GM23248 (cell line): Measurements from ENCODE around the gene LHB. TPM values are rescaled to one million over a fixed set of nuclear protein-coding genes. Genes with fewer than 3 reads are reported as not detected.
"Not testable (repeated sequence)": the region's sequence is repeated elsewhere in the genome, so short reads cannot be mapped to it uniquely, and the experiment has no call there.

Source experiments
- DNase-seq: peaks from one replicate; pipeline ENCODE4 v3.0.0-alpha.2; 2015
- H2AFZ ChIP-seq: fragments of 200-600 bp; sonication (generic); 2 replicates; pipeline ENCODE4 v1.6.1; 2016; ENCODE audit warnings: antibody characterized with exemption
- H3F3A ChIP-seq: fragments of 200-600 bp; sonication (generic); 2 replicates; pipeline ENCODE4 v1.6.1; 2016; ENCODE audit warnings: mild to moderate bottlenecking, antibody characterized with exemption, mixed run types; ENCODE audit not compliant: insufficient read depth
- H3K27ac ChIP-seq: fragments of 200-600 bp; sonication (generic); 2 replicates; pipeline ENCODE4 v1.5.1; 2016; ENCODE audit warnings: mild to moderate bottlenecking
- H3K27me3 ChIP-seq: fragments of 200-600 bp; sonication (generic); replicated peaks from 2 replicates; pipeline ENCODE4 v1.6.1; 2016; ENCODE audit warnings: mild to moderate bottlenecking; ENCODE audit not compliant: insufficient read depth
- H3K36me3 ChIP-seq: fragments of 200-600 bp; sonication (generic); 2 replicates; pipeline ENCODE4 v1.6.1; 2016; ENCODE audit warnings: low read depth, mild to moderate bottlenecking
- H3K4me1 ChIP-seq: fragments of 200-600 bp; sonication (generic); 2 replicates; pipeline ENCODE4 v1.6.1; 2016; ENCODE audit warnings: mild to moderate bottlenecking; ENCODE audit not compliant: insufficient read depth
- H3K4me2 ChIP-seq: fragments of 200-600 bp; sonication (generic); one replicate; pipeline ENCODE4 v1.6.1; 2016; ENCODE audit warnings: mild to moderate bottlenecking; ENCODE audit not compliant: unreplicated experiment
- H3K4me3 ChIP-seq: fragments of 200-600 bp; sonication (generic); 2 replicates; pipeline ENCODE4 v1.5.1; 2016; ENCODE audit warnings: mild to moderate bottlenecking
- H3K79me2 ChIP-seq: fragments of 200-600 bp; sonication (generic); 2 replicates; pipeline ENCODE4 v1.6.1; 2016; ENCODE audit warnings: mild to moderate bottlenecking; ENCODE audit not compliant: insufficient read depth
- H3K9ac ChIP-seq: fragments of 200-600 bp; sonication (generic); 2 replicates; pipeline ENCODE4 v1.6.1; 2016; ENCODE audit warnings: mild to moderate bottlenecking
- H3K9me2 ChIP-seq: fragments of 200-600 bp; sonication (generic); 2 replicates; pipeline ENCODE4 v1.6.1; 2016; ENCODE audit warnings: mixed run types, mild to moderate bottlenecking, moderate library complexity; ENCODE audit not compliant: insufficient read depth
- H3K9me3 ChIP-seq: fragments of 200-600 bp; sonication (generic); one replicate; pipeline ENCODE4 v1.6.1; 2017; ENCODE audit warnings: low read depth
- H4K20me1 ChIP-seq: fragments of 200-600 bp; sonication (generic); 2 replicates; pipeline ENCODE4 v1.6.0; 2016; ENCODE audit not compliant: insufficient read depth
- EZH2 ChIP-seq: fragments of 200-600 bp; sonication (generic); IDR thresholded peaks from 2 replicates; pipeline ENCODE4 v1.6.1; 2018; ENCODE audit warnings: antibody characterized with exemption, mild to moderate bottlenecking; ENCODE audit not compliant: insufficient read depth, poor library complexity, severe bottlenecking
- EZH2phosphoT487 ChIP-seq: fragments of 200-600 bp; sonication (generic); IDR thresholded peaks from 2 replicates; pipeline ENCODE4 v1.6.1; 2018; ENCODE audit warnings: antibody characterized with exemption, moderate library complexity, mild to moderate bottlenecking, low read depth; ENCODE audit not compliant: insufficient read depth
- WGBS, 2 experiments: methylation state at CpG; one replicate each; pipeline ENCODE4 v1.1.6; 2015 to 2017; ENCODE audit warnings: low lambda C conversion rate in 2 of 2, low coverage in 1 of 2; ENCODE audit errors: missing lambda C conversion rate in 2 of 2; 5-methylcytosine and 5-hydroxymethylcytosine counted together
- in situ Hi-C: fragments of 300-500 bp; cut with MboI; formaldehyde crosslinking; loops from 2 replicates; pipeline ENCODE4 v1.15.0; 2020
- polyA plus RNA-seq: library from polyadenylated mRNA; unstranded; fragments of >200 nt; fragmentation: Nextera tagmentation; extraction: Ambion mirVana; gene quantifications from 2 replicates; pipeline ENCODE4 v1.2.1, GENCODE V29; 2016
- total RNA-seq: library from RNA; depleted of rRNA; stranded (reverse); fragments of >200 nt; shearing (Covaris generic); gene quantifications from 2 replicates; pipeline ENCODE4 v1.2.3, GENCODE V29; 2014

LHB gene
- total and polyA plus RNA-seq, 2 experiments from 2014 or later, result 0.54 TPM; not detected in 1

DNA sequence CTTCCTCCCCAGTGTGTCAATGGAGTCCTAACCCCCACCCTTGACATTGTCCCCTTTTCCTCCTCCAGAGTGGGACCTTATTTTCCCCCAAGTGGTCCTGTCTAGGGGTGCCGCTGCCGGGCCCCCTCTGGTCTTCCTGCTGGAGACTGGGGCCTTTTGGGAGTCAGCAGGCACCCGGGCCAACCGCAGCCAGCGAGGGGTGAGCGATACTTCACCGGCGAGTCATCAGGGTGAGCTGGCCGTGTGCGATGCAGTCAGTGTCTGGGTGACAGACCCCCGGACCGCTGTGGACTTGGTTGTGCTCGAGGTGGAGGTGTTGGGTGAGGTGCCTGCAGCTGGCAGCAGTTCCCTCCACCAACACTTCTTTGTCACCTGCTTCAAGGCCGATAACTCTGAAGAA is 12.9 kb upstream of the LHB start:
- H3K79me2 ChIP-seq, H3K9me2 ChIP-seq, H4K20me1 ChIP-seq, H3K4me1 ChIP-seq, H3F3A ChIP-seq, H3K9me3 ChIP-seq, H2AFZ ChIP-seq, H3K36me3 ChIP-seq, H3K27me3 ChIP-seq, H3K9ac ChIP-seq, H3K4me2 ChIP-seq, H3K27ac ChIP-seq, H3K4me3 ChIP-seq, in situ Hi-C loops: not testable (repeated sequence)
- WGBS, 2 experiments, result 46% methylated on average over 14 of the region's 14 CpGs
- DNase-seq, result peak; percentile 55

- WGBS, 2 experiments, result 79 to 96% methylated on average over 3 to 7 of the region's 9 CpGs
- H3K9me3 ChIP-seq, H3K27ac ChIP-seq, H3K4me2 ChIP-seq, H3F3A ChIP-seq, H3K4me3 ChIP-seq, H3K4me1 ChIP-seq, H3K9me2 ChIP-seq, H3K9ac ChIP-seq, H3K36me3 ChIP-seq, H4K20me1 ChIP-seq, DNase-seq, H3K79me2 ChIP-seq, H2AFZ ChIP-seq, H3K27me3 ChIP-seq, in situ Hi-C loops: not testable (repeated sequence)
Measured at GRCh38 chr19:49028686-49029085, 11.8 kb upstream of the LHB start.

GRCh38 chr19:49025599-49025998 is 8.7 kb upstream of the LHB start:
- H3K4me2 ChIP-seq, H3K27ac ChIP-seq, in situ Hi-C loops, H4K20me1 ChIP-seq, H3F3A ChIP-seq, H3K36me3 ChIP-seq, H3K4me1 ChIP-seq, H2AFZ ChIP-seq, H3K4me3 ChIP-seq, H3K9me3 ChIP-seq, H3K27me3 ChIP-seq, H3K79me2 ChIP-seq, H3K9ac ChIP-seq, H3K9me2 ChIP-seq: not testable (repeated sequence)
- peak; percentile 20 for DNase-seq
- WGBS, 2 experiments, result 58 to 68% methylated on average over 20 to 23 of the region's 23 CpGs

GRCh38 chr19:49025088-49025487 is 8.2 kb upstream of the LHB start:
- H3K4me1 ChIP-seq, H3F3A ChIP-seq, H3K9ac ChIP-seq, H2AFZ ChIP-seq, H3K27me3 ChIP-seq, H3K9me2 ChIP-seq, DNase-seq, H3K9me3 ChIP-seq, H3K27ac ChIP-seq, H3K4me3 ChIP-seq, H3K4me2 ChIP-seq, H3K79me2 ChIP-seq, H4K20me1 ChIP-seq, in situ Hi-C loops, H3K36me3 ChIP-seq: not testable (repeated sequence)
- 80 to 93% methylated on average over 3 to 4 of the region's 6 CpGs for WGBS, 2 experiments

DNA sequence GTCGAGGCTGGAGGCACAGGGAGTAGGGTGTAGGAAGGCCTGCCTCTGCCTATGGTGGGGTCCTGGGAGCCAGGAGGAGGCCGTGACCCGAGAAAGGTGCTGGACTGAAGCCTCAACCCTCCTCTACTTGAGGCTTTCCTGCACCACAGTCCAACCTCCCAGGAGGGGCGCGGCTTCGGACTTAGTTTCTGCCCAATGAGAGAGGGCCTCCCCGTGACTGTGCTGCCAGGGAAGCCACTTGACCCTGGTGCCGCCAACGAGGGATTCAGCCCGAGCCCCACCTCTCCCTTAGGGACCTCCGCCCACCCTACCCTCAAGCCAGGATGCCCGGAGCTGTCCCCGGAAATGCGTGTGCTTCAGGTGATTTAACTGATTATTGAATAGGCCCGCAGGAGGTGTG is 7.3 kb upstream of the LHB start, which contains the start of gene CGB3:
Gene CGB3, minus strand, starts transcription at position 101 of the 400 bp plus-strand sequence. CDS start 362 bp downstream, outside the sequence.
- H3K4me2 ChIP-seq, H4K20me1 ChIP-seq, H3K9me3 ChIP-seq, H3K4me1 ChIP-seq, H3K27ac ChIP-seq, H3K9me2 ChIP-seq, H3K36me3 ChIP-seq, H2AFZ ChIP-seq, H3K27me3 ChIP-seq, H3K9ac ChIP-seq, DNase-seq, H3K4me3 ChIP-seq, in situ Hi-C loops, H3F3A ChIP-seq, H3K79me2 ChIP-seq: not testable (repeated sequence)
- WGBS, 2 experiments, result 67 to 75% methylated on average over 1 to 2 of the region's 15 CpGs

- Histone ChIP-seq H3K27ac (no peak overlapping the region), H2AFZ (no peak overlapping the region), H3K4me2 (no peak overlapping the region), H3K9me2 (no peaks in the 10 kb centered on the region), H3K4me3 (no peak overlapping the region), H3K9me3 (no peaks in the 10 kb centered on the region), H3K36me3 (no peaks in the 10 kb centered on the region), H3K9ac (no peak overlapping the region), H3K79me2 (no peaks in the 10 kb centered on the region), H4K20me1 (no peaks in the 10 kb centered on the region), H3K4me1 (peaks cover 9% of the 10 kb centered on the region), H3K27me3 (no peaks in the 10 kb centered on the region), H3F3A (no peaks in the 10 kb centered on the region)
- WGBS, 2 experiments, result 86 to 88% methylated on average over 9 of the region's 9 CpGs
- no peak for DNase-seq
- in situ Hi-C loops, result no loop called here
- TF ChIP-seq EZH2 (no peak), EZH2phosphoT487 (no peak)
Measured at GRCh38 chr19:49022116-49022515, 5.2 kb upstream of the LHB start.
